ENCODE data around the gene CA5A.

Gene CA5A

GRCh38 chr16:87853411-87854052, 82.8 kb downstream of the CA5A start:
- TF ChIP-seq CTCF (conservative IDR thresholded peaks at IDR 0.05): no peak
- H3K27ac ChIP-seq: no peak overlapping the region; the same call in 1 of the 2 replicates

- H3K27ac ChIP-seq: no peak overlapping the region
- TF ChIP-seq CTCF (conservative IDR thresholded peaks at IDR 0.05): no peak
Observed at GRCh38 chr16:87851601-87852000, 84.7 kb downstream of the CA5A start.

- H3K27ac ChIP-seq: no peak overlapping the region
- no peak for TF ChIP-seq CTCF (conservative IDR thresholded peaks at IDR 0.05)
Observed at GRCh38 chr16:87851141-87851587, 85.2 kb downstream of the CA5A start.

GRCh38 chr16:87850009-87851006, 86.0 kb downstream of the CA5A start:
- H3K27ac ChIP-seq: no peak overlapping the region
- peak; percentile 74 for TF ChIP-seq CTCF (conservative IDR thresholded peaks at IDR 0.05)

GRCh38 chr16:87849419-87850008, 86.8 kb downstream of the CA5A start:
- TF ChIP-seq CTCF (conservative IDR thresholded peaks at IDR 0.05): no peak
- no peak overlapping the region for H3K27ac ChIP-seq

- no peak for TF ChIP-seq CTCF (conservative IDR thresholded peaks at IDR 0.05)
- H3K27ac ChIP-seq: no peak overlapping the region
Observed at GRCh38 chr16:87848676-87849345, 87.5 kb downstream of the CA5A start.
